RPMI8226 (cell line): ENCODE results near the gene LRBA.
"Not testable (repeated sequence)": the region's sequence is repeated elsewhere in the genome, so short reads cannot be mapped to it uniquely, and the experiment has no call there.

Source experiments
- DNase-seq: peaks from one replicate; pipeline ENCODE4 v3.0.0-alpha.2; 2015

Gene LRBA

DNA sequence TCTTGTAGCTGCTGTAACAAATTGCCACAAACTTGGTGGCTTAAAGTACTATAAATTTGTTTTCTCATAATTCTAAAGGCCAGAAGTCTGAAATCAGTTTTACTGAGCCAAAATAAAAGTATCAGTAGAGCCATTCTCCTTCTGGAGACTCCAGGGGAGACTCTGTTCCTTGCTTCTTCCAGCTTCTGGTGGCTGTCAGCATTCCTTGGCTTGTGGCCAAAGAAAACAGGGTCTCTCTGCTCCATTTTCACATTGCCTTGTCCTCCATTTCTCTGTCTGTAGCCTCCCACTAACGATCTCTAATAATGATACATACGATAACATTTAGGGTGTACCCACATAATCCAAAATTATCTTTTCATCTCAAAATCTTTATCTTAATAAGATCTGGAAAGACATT, 232.8 kb downstream of the LRBA start:
- DNase-seq: no peak

DNA sequence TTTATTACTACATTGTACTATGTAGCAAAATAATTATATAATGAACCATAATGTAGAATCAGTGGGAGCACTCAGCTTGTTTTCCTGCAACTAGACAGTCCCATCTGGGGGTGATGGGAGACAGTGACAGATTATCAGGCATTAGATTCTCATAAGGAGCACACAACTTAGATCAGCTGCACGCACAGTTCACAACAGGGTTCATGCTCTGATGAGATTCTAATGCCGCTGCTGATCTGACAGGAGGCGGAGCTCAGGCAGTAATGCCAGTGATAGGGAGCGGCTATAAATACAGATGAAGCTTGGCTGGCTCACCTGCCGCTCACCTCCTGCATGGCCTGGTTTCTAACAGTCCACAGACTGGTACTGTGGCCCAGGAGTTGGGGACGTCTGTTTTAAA, 233.9 kb downstream of the LRBA start:
- DNase-seq: no peak

DNA sequence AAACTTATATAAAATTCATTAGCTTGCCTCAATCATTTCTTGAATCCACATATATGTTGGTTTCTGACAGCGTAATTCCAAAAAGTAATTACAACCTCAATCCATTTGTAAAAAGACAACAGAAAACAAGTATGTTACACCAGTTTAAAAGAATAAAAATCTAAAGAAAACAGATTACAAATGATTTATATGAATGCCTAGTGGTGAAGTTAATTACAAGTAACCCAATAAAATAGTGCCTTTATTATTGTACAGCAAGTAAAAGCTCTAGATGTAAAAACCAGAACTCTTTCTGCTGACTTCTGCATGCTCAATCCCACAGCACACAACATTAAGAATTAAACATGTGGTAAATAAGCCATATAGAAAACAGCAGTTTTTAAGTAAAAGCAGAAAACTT, 235.4 kb downstream of the LRBA start:
- no peak for DNase-seq

DNA sequence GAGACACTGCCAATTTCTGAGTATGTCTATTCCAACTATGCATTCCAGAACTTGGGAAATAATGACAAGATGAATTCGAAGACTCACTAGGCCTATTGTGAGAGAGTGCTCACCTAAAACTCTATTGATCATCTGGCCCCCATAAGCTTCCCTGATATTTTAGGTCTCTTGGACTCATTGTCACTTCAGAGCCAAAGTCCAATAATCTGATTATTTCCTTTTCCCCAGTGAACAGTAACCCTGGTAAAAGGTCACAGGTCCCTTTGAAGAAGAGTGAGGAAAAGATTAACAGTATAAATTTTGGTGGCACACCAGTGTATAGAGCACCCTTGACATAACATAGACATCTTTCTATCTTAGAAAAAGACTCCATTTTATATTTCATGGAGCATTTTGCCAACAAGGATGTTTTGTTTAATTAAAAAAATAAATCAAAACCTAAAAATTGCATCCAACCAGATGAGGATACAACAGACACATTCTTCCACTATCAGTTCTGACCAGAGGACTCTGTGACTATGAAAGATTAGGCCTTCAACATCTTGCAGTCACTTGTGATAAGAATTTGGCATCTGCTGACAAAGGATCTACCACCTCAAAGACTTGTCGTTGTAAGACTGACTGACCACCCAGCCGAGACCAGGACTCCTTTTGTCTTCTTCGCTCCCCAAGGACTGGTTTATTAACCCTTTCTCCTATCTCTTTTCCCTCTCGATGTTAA, 241.2 kb downstream of the LRBA start:
- no peak for DNase-seq

DNA sequence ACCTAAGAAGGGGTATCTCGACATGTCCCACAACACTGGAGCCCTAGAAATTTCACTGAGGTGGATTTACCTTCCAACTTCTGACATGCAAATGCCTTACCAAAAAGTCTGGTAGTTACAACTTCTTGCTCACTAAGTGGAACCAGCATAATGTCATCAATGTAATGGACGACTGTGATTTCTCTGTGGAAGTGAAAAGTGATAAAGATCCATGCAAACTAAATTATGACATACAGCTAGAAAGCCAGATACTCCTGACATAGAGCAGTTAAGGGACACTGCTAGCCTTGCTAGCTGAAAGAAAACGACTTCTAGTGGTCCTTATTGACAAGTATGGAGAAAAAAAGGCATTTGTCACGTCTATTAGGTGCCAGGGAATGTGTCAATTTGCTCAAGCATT, 242.1 kb downstream of the LRBA start:
- no peak for DNase-seq

DNA sequence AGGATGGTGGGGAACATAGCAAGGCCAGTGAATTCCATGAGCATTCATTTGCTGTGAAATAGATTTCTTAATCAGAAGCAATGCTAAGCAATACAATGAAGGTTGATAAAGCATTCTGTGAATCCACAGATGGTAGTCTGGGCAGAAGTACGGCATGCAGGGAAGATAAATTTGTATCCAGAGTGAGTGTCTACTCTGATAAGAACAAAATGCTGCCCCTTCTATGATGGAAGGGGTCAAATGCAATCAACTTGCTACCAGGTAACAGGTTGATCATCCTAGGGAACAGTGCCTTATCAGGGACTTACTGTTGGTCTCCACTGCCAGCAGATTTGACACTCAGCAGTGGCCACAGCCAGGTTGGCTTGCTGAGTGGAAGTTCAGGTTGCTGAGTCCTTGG, 243.7 kb downstream of the LRBA start:
- DNase-seq: no peak

DNA sequence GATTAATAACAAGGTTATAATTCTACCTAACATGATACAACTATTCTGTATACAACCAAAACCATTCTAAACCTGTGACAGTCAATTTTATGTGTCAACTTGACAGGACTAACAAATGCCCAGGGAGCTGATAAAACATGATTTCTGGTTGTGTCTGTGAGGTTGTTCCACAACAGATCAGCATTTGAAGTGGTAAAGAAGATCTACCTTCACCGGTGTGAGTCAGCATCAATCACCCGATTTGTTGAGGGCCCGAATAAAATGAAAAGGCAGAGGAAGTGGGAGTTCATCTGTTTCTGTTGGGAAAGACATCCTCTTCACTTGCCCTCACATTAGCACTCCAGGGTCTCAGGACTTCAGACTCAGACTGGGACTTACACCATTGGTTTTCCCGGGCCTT, 245.2 kb downstream of the LRBA start:
- DNase-seq: no peak

DNA sequence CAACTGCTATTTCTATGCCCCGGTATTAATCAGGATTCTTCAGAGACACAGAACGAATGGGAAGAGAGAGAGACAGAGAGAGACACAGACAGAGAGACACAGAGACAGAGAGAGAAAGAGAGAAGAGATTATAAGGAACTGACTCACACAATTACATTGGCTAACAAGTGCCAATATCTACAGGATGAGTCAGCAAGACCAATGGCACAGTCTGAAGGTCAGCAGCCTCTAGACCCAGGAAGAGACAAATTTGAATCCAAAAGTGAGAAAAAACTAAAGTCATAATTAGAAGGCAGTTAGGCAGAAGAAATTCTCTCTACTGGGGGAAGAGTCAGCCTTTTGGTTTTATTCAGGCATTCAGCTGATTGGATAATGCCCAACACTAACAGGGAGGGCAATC, 245.8 kb downstream of the LRBA start:
- no peak for DNase-seq

DNA sequence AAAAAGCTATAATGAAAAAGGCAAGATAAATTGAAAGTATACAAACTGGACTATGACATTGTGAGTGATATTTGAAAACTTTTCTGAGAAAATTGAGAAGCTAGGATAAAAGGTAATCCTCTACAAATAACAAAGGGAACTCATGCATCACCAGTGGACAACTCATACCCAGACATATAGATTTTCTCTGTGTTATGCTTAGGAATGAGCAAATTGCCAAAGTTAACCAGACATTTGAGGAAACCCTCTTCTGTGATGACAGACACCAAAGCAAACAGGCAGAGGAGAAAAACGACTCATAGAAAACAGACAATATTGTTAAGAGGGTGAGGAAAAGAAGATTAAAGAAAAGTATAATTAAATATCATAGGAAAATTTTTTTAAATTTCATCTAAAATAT, 246.6 kb downstream of the LRBA start:
- DNase-seq: no peak

DNA sequence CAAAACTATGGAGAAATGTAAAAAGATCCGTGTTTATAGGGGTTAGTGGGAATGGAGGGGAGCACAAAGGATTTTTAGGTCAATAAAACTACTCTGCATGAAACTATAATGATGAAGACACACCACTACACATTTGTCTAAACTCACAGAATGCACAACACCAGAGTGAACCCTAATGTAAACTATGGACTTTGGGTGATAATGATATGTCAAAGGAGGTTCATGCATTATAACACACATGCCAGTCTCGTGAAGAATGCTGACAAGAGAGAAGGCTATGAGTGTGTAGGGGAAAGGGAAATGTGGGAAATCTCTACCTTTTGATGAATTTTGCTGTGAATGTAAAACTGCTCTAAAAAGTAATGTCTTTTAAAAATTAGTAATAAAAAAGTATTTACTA, 249.9 kb downstream of the LRBA start:
- DNase-seq: no peak

DNA sequence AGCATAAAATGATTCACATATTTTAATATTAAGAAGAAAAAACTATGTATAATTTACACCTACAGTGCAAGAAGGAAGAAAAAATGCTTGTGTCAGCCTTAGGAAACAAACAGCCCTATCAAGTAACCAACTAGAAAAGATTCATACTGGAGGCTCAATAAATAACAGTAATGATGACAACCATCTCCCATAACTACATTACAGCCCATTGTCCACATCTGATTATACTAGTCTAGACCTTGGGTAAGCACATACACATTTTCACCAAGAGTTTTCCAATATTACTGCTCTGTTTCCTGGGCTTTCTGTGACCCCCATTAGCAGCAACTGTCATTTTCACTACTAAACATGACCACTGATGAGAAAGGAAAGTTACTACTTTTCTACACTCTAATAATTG, 263.4 kb downstream of the LRBA start:
- no peak for DNase-seq

DNA sequence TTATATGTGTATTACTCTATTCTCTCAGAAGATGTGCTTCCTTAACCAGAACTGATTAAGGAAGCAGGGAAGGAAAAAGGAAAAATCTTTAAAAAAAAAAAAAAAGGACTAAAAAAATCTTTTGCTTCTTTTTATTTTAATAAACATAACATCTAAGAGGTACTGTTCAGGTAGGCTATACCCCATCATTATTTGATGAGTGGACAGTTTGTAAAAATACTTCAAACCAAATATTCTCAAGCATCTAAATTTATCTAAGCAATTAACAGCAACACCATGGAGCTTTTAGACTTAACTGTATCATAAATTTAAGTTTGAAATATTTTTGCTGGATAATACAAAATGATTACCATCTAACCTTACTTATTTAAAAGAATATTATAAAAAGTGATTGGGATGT, 264.3 kb downstream of the LRBA start:
- no peak for DNase-seq

DNA sequence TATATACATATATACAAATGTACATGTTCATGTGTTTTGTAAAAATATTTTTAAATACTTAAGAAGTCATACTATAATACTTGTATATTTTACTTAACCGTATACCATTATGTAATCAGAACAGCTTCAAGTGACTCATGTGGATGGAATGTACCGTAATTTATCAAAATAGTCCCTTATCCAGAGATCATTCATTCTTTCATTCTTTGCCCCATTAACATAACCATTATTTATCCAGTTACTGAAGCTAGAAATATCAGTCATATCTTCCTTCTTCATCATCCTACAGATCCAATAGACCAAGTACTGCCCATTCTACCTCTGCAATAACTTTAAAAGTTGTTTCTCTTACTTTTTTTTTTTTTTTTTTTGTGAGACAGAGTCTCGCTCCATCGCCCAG, 268.9 kb downstream of the LRBA start:
- no peak for DNase-seq

DNA sequence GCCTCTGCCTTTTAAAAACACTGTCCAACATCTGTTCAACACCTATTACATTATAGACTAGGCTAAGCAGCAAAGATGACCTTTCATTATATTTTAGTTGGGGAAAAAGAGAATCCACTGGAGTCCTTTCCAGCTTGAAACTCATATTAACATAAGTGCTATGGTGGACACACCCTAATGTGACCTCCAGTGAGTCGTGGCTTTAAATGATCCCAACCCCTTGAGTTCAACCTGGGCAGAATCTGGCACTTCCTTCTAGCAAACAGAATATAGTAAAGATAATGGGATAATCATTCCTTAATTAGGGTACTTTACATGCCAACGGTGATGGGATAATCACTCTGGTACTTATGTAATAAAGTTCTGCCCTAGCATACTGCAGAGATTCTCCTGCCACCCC, 270.5 kb downstream of the LRBA start:
- no peak for DNase-seq

DNA sequence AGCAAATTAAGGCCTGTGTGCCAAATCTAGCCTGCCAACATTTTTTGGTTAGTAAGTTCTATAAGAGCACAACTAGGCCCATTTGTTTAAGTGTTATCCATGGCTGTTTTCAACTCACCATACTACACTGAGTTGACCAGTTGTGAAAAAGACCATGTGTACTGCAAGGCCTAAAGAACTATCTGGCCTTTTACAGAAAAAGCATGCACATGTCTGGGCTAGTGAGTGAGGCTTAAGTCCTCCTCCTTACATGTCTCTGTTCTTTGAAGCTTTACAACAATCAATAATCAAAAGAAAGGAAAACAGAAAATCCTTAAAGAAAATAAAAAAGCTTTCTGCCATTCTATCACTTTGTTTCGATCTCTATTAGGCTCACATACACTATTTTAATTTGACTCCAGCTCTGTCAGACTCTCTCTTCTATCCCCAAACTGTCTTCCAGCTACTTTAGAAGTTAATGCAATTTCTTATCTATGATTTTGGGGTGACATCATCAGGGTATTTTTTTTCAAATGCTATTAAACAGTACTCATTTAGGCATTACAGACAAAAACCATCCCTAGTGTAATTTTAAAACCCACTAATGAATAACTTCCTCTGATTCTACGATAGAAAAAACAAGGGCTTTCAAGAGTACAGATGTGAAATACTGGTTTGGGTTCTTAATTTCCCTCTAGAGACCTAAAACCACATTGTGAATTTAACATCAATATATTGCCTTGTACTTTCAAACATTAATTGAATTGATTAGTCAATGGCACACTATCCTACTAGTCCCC, 271.3 kb downstream of the LRBA start:
- no peak for DNase-seq

DNA sequence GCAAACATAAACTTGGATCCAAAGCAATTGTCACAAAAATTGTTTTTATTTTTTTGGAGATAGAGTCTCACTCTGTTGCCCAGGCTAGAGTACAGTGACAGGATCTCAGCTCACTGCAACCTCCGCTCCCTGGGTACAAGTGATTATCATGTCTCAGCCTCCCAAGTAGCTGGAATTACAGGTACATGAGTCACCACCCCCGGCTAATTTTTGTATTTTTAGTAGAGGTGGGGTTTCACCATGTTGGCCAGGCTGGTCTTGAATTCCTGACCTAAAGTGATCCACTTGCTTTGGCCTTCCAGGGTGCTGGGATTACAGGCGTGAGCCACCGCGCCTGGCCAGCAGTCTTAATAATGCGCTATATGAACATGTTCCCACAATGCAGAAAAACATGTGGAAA, 272.2 kb downstream of the LRBA start:
- not testable (repeated sequence) for DNase-seq

DNA sequence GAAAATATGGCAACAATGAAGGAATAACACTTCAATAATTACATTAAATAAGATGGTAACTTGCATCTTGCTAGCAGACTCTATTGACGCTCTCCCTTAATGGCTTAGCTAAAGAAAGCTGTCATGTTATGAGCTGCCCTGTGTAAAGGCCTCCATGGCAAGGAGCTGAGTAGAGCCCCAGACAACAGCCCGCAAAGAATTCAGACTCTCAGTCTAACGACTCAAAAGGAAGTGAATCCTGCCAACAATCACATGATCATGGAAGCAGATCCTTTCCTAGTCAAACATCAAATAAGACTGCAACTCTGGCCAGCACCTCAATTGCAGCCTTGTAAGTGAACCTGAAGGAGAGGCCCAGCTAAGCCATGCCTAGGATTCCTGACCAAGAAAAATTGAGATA, 275.5 kb downstream of the LRBA start:
- no peak for DNase-seq

DNA sequence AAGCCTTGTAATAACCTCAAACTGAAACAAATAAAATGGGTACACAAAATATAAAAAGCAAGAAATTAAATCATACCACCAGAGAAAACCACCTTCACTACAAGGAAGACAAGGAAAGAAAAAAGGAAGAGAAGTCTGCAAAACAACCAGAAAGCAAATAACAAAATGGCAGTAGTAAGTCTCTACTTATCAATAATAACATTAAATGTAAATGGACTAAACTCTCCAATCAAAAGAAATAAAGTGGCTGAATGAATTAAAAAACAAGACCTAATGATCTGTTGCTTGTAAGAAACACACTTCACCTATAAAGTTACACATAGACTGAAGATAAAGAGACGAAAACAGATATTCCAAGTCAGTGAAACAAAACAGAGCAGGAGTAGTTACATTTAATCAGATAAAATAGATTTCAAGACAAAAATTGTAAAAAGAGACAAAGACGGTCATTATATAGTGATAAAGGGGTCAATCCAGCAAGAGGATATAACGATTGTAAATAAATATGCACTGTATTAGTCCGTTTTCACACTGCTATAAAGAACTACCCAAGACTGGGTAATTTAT, 289.0 kb downstream of the LRBA start:
- no peak for DNase-seq

DNA sequence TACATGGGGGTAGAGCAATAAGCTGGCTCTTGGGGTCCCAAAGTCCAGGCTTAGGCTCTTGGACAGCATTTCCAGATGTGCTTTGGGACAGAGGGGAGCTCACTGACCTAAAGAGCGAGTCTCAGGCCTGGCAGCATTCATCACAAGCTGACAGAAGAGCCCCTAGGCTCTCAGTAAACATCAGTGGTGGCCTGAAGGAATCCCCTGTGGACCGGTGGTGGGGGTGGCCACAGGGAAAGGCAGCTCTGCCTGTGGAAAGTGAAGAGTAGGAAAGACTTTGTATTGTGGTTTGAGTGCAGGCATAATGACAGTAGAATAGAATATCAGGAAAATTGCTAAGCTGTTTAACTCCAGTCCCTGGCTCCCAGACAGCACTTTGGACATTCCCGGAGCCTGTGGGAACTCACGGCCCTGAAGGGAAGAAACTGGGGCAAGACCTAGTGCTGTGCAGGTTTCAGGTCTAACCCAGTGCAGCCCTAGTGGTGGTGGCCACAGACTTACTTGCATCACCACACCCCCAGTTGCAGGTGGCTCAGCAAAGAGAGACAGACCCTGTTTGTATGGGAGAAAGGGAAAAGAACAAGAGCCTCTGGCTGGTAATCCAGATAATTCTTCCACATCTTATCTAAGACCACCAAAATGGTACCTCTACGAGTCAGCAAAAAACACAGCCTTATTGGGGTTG, 291.2 kb downstream of the LRBA start:
- DNase-seq: no peak

DNA sequence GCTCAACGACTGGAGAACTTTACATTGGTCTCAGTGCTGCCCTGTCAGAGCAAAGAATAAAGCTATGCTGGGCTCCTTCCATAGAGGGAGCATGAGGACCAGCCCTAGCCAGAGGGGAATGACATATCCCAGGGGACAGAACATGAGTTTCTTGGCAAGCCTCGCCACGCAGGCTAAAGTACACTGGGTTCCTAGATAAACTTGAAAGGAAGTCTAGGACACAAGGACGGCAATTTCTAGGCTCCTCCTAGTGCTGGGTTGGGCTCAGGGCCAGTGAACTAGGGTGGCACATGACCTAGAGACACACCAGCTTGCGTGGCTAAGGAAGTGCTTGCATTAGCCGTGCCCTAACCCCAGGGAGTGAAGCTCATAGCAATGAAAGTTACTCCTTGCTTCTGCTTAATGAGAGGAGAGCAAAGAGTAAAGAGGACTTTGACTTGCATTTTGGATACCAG, 292.1 kb downstream of the LRBA start:
- DNase-seq: no peak

DNA sequence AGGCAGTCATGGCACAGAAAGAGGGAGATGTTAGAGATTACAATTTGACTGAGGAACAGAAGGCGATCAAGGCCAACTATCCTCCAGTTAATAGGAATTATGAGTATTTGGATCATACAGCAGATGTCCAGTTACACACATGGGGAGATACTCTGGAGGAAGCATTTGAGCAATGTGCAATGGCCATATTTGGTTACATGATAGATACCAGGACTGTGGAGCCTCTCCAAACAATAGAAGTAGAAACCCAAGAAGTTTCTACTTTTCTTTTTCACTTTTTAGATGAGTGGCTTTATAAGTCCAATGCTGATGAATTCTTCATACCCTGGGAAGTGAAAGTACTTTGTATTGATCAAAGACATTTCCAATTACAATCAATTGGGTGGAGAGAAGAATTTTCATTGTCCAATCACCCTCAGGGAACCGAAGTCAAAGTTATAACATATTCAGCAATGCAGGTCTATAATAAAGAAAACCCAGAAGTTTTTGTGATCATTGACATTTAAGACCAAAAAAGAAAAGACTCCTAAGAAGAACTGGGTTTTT, 294.0 kb downstream of the LRBA start:
- no peak for DNase-seq

DNA sequence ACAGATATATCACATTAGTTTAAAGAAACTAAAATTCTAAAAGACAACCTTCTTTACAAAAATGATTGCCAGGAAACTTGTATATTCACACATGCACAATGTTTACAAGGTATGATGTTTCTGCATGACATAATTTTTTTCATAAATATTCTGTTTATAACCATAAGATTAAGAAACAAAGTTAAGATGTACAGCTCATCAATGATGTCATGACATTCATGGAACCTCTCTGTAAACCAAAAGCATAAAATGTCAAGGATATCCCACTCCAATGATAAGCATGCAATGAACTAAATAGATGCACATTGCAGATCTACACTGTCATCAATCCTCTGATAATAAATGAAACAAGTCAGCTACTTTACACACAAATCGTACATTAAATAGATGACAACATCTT, 297.1 kb downstream of the LRBA start:
- no peak for DNase-seq
